Measurements from ENCODE around the gene FRMD4A. TPM values are rescaled to one million over a fixed set of nuclear protein-coding genes. Genes with fewer than 3 reads are reported as not detected.

The FRMD4A gene
- total RNA-seq, 1 donor from 2014 or later = 20.2 TPM

- peak overlapping the region; percentile 99 for H2AFZ ChIP-seq (replicated peaks)
- Mint-ChIP-seq H3K4me1 (peaks cover 49% of the 10 kb centered on the region), H3K4me3 (peak overlapping the region; percentile 89), H3K27ac (peak overlapping the region; percentile 98), H3K9me3 (no peaks in the 10 kb centered on the region), H3K27me3 (ENCODE audit: insufficient read depth, low read depth) (peaks cover 12% of the 10 kb centered on the region), H3K36me3 (peaks cover 6% of the 10 kb centered on the region)
- no peaks in the 10 kb centered on the region for H4K20me1 ChIP-seq (ENCODE audit: low read depth)
- DNase-seq (ENCODE audit: low spot score) = peak; percentile 72
- peak overlapping the region; percentile 96 for H3K4me2 ChIP-seq
- H3K79me2 ChIP-seq (ENCODE audit: low read depth) = peaks cover 44% of the 10 kb centered on the region
- H3K27ac ChIP-seq = no peak overlapping the region
- H3K9me3 ChIP-seq (ENCODE audit: low read depth) = no peaks in the 10 kb centered on the region
- no peak overlapping the region for H3K9ac ChIP-seq
- H3K27me3 ChIP-seq = peaks cover 7% of the 10 kb centered on the region
- peaks cover 22% of the 10 kb centered on the region for H3K4me1 ChIP-seq
- peak overlapping the region; percentile 65 for H3K4me3 ChIP-seq
- no peaks in the 10 kb centered on the region for H3K36me3 ChIP-seq
- TF ChIP-seq EZH2 (IDR thresholded peaks at IDR 0.05) = no peak
- no peak for TF ChIP-seq CTCF (IDR thresholded peaks at IDR 0.05)
- TF ChIP-seq EZH2phosphoT487 (IDR thresholded peaks at IDR 0.05) = no peak
- peaks cover 22% of the 10 kb centered on the region for H3F3A ChIP-seq (ENCODE audit: low read depth)
Measured at GRCh38 chr10:13892001-13892491, 438.7 kb downstream of the FRMD4A start.

GRCh38 chr10:13891128-13892000 is 439.4 kb downstream of the FRMD4A start:
- Histone ChIP-seq H3K36me3 (no peaks in the 10 kb centered on the region), H2AFZ (replicated peaks) (peak overlapping the region; percentile 99), H3K9me3 (ENCODE audit: low read depth) (no peaks in the 10 kb centered on the region), H3F3A (ENCODE audit: low read depth) (peaks cover 18% of the 10 kb centered on the region), H3K9ac (no peak overlapping the region), H3K27ac (no peak overlapping the region), H3K4me1 (peaks cover 22% of the 10 kb centered on the region), H3K4me2 (peak overlapping the region; percentile 96), H3K4me3 (peak overlapping the region; percentile 65), H4K20me1 (ENCODE audit: low read depth) (no peaks in the 10 kb centered on the region), H3K79me2 (ENCODE audit: low read depth) (peaks cover 51% of the 10 kb centered on the region), H3K27me3 (peaks cover 7% of the 10 kb centered on the region)
- H3K36me3 Mint-ChIP-seq = peaks cover 11% of the 10 kb centered on the region
- H3K27me3 Mint-ChIP-seq (ENCODE audit: insufficient read depth, low read depth) = peaks cover 12% of the 10 kb centered on the region
- peak; percentile 77 for DNase-seq (ENCODE audit: low spot score)
- H3K9me3 Mint-ChIP-seq = no peaks in the 10 kb centered on the region
- peak overlapping the region; percentile 99 for H3K27ac Mint-ChIP-seq
- TF ChIP-seq EZH2 (IDR thresholded peaks at IDR 0.05) = no peak
- no peak for TF ChIP-seq CTCF (IDR thresholded peaks at IDR 0.05)
- H3K4me3 Mint-ChIP-seq = peak overlapping the region; percentile 97
- peaks cover 49% of the 10 kb centered on the region for H3K4me1 Mint-ChIP-seq

GRCh38 chr10:13890233-13891127 is 440.2 kb downstream of the FRMD4A start:
- peaks cover 12% of the 10 kb centered on the region for H3K27me3 Mint-ChIP-seq (ENCODE audit: insufficient read depth, low read depth)
- Histone ChIP-seq H3K4me1 (peaks cover 30% of the 10 kb centered on the region), H3K9me3 (ENCODE audit: low read depth) (no peaks in the 10 kb centered on the region), H3K79me2 (ENCODE audit: low read depth) (peaks cover 60% of the 10 kb centered on the region), H3K4me2 (peak overlapping the region; percentile 84), H3K27me3 (peaks cover 7% of the 10 kb centered on the region), H2AFZ (replicated peaks) (peak overlapping the region; percentile 88), H3K36me3 (no peaks in the 10 kb centered on the region), H3F3A (ENCODE audit: low read depth) (peaks cover 18% of the 10 kb centered on the region), H4K20me1 (ENCODE audit: low read depth) (no peaks in the 10 kb centered on the region), H3K9ac (no peak overlapping the region), H3K27ac (no peak overlapping the region), H3K4me3 (peak overlapping the region; percentile 65)
- no peaks in the 10 kb centered on the region for H3K9me3 Mint-ChIP-seq
- peak; percentile 62 for DNase-seq (ENCODE audit: low spot score)
- H3K4me1 Mint-ChIP-seq = peaks cover 53% of the 10 kb centered on the region
- TF ChIP-seq CTCF (IDR thresholded peaks at IDR 0.05) (no peak), EZH2 (IDR thresholded peaks at IDR 0.05) (no peak), EZH2phosphoT487 (IDR thresholded peaks at IDR 0.05) (no peak)
- H3K27ac Mint-ChIP-seq = peak overlapping the region; percentile 99
- H3K4me3 Mint-ChIP-seq = peak overlapping the region; percentile 97
- peaks cover 14% of the 10 kb centered on the region for H3K36me3 Mint-ChIP-seq

Data from neural progenitor cell (in vitro differentiated cells).